Stimulated activated CD8-positive, alpha-beta memory T cell treated with anti-CD3 and anti-CD28 coated beads, Interleukin-7, amount 100 ng/mL, for 24 hours (primary cell): ENCODE data around the gene GLCE.

Experiments
- DNase-seq: peaks from one replicate; pipeline ENCODE4 v3.0.0-alpha.2; 2020; ENCODE audit warnings: low read depth

The GLCE gene

DNA sequence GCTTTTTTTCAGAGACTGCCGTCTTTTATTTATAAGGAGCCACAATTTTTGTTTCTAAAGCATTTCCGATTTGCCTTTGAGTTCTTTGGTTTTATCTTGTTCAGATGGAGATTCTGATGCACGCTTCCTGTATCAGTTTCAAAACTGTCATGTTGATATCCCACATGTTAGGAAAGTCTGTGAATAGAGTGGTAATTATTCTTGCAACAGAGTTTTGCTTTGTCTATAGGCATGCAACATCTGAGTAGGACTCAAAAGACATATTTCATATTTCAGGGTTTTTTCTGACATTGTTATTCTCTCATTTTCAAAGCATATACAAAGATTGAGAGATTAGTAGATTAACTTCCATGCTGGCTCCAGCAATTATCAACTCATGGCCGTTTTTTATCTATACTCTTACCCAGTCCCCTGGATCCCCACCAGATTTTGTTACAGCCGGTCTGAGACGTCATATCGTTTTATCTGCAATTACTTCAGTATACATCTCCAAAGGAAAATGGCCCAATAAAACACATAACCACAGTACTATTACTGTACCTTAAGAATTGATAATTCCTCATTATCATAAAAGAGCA, 160.6 kb downstream of the GLCE start:
- no peak for DNase-seq
